ENCODE results near the gene ATP10B.
"Not testable (repeated sequence)": the region's sequence is repeated elsewhere in the genome, so short reads cannot be mapped to it uniquely, and the experiment has no call there.

ATP10B gene, protein sequence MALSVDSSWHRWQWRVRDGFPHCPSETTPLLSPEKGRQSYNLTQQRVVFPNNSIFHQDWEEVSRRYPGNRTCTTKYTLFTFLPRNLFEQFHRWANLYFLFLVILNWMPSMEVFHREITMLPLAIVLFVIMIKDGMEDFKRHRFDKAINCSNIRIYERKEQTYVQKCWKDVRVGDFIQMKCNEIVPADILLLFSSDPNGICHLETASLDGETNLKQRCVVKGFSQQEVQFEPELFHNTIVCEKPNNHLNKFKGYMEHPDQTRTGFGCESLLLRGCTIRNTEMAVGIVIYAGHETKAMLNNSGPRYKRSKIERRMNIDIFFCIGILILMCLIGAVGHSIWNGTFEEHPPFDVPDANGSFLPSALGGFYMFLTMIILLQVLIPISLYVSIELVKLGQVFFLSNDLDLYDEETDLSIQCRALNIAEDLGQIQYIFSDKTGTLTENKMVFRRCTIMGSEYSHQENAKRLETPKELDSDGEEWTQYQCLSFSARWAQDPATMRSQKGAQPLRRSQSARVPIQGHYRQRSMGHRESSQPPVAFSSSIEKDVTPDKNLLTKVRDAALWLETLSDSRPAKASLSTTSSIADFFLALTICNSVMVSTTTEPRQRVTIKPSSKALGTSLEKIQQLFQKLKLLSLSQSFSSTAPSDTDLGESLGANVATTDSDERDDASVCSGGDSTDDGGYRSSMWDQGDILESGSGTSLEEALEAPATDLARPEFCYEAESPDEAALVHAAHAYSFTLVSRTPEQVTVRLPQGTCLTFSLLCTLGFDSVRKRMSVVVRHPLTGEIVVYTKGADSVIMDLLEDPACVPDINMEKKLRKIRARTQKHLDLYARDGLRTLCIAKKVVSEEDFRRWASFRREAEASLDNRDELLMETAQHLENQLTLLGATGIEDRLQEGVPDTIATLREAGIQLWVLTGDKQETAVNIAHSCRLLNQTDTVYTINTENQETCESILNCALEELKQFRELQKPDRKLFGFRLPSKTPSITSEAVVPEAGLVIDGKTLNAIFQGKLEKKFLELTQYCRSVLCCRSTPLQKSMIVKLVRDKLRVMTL (N-terminal part only)

GRCh38 chr5:160852049-160852448, at the start of gene ATP10B:
Gene ATP10B, minus strand, starts transcription at chr5:160852211. Its CDS starts 164,137 bp downstream, at chr5:160688074.
- H3K27ac Mint-ChIP-seq: no peak within 1 kb of the TSS
- H3K9me3 Mint-ChIP-seq (ENCODE audit: low read depth): peaks cover 3% of the 10 kb centered on the region
- H3K36me3 Mint-ChIP-seq: no peaks in the 10 kb centered on the region
- no peaks in the 10 kb centered on the region for H3K4me1 Mint-ChIP-seq (ENCODE audit: low read depth)
- H3K27me3 Mint-ChIP-seq: no peaks in the 10 kb centered on the region
- no peak within 1 kb of the TSS for H3K4me3 Mint-ChIP-seq

GRCh38 chr5:160901656-160902055, 49.6 kb upstream of the ATP10B start:
- H3K36me3 Mint-ChIP-seq: no peaks in the 10 kb centered on the region
- H3K27me3 Mint-ChIP-seq: peaks cover 2% of the 10 kb centered on the region
- H3K27ac Mint-ChIP-seq: no peak overlapping the region
- H3K4me1 Mint-ChIP-seq (ENCODE audit: low read depth): no peaks in the 10 kb centered on the region
- no peaks in the 10 kb centered on the region for H3K9me3 Mint-ChIP-seq (ENCODE audit: low read depth)
- H3K4me3 Mint-ChIP-seq: no peak overlapping the region

GRCh38 chr5:160899735-160900134, 47.7 kb upstream of the ATP10B start:
- Mint-ChIP-seq H3K36me3 (no peaks in the 10 kb centered on the region), H3K4me1 (ENCODE audit: low read depth) (no peaks in the 10 kb centered on the region), H3K27me3 (peaks cover 2% of the 10 kb centered on the region)

DNA sequence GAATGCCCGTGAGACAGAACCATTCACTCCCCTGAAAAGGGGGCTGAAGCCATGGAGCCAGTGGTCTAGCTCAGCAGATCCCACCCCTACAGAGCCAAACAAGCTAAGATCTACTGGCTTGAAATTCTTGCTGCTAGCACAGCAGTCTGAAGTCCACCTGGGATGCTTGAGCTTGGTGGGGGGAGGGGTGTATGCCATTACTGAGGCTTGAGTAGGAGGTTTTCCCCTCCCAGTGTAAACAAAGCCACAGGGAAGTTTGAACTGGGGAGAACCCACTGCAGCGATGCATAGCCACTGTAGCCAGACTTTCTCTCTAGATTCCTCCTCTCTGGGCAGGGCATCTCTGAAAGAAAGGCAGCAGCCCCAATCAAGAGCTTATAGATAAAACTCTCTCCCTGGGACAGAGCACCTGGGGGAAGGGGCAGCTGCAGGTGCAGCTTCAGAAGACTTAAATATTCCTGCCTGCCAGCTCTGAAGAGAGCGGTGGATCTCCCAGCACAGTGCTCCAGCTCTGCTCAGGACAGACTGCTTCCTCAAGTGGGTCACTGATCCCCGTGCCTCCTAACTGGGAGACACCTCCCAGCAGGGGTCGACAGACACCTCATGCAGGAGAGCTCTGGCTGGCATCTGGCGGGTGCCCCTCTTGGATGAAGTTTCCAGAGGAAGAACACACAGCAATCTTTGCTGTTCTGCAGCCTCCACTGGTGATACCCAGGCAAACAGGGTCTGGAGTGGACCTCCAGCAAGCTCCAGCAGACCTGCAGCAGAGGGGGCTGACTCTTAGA, 41.4 kb upstream of the ATP10B start:
- not testable (repeated sequence) for H3K36me3 Mint-ChIP-seq; H3K4me3 Mint-ChIP-seq; H3K9me3 Mint-ChIP-seq (ENCODE audit: low read depth); H3K27ac Mint-ChIP-seq; H3K4me1 Mint-ChIP-seq (ENCODE audit: low read depth); H3K27me3 Mint-ChIP-seq

More at GRCh38 chr5:160899735-160900134, 47.7 kb upstream of the ATP10B start:
- Mint-ChIP-seq H3K9me3 (ENCODE audit: low read depth) (peaks cover 6% of the 10 kb centered on the region), H3K4me3 (no peak overlapping the region), H3K27ac (no peak overlapping the region)

DNA sequence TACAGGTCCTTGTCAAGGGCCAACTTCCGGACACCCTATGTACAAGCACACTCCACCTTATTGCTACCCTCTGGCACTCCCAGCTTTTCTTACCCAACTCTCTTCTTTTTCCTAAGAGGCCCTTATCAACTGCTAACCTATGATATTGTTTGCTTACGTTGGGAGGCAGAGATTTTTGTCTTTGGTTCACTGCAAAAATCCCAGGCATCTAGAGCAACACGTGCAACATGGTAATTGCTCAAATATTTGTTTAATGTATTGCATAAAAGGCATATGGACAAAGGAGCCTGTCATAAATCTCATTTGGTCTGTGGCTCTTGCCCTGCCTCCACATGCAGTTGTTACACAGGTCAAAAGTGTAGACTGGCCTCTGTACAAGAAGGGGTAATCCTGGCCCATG, 35.8 kb upstream of the ATP10B start:
- no peaks in the 10 kb centered on the region for H3K9me3 Mint-ChIP-seq (ENCODE audit: low read depth)
- H3K36me3 Mint-ChIP-seq: no peaks in the 10 kb centered on the region
- peaks cover 2% of the 10 kb centered on the region for H3K27me3 Mint-ChIP-seq
- no peak overlapping the region for H3K4me3 Mint-ChIP-seq
- H3K27ac Mint-ChIP-seq: no peak overlapping the region
- H3K4me1 Mint-ChIP-seq (ENCODE audit: low read depth): no peaks in the 10 kb centered on the region

DNA sequence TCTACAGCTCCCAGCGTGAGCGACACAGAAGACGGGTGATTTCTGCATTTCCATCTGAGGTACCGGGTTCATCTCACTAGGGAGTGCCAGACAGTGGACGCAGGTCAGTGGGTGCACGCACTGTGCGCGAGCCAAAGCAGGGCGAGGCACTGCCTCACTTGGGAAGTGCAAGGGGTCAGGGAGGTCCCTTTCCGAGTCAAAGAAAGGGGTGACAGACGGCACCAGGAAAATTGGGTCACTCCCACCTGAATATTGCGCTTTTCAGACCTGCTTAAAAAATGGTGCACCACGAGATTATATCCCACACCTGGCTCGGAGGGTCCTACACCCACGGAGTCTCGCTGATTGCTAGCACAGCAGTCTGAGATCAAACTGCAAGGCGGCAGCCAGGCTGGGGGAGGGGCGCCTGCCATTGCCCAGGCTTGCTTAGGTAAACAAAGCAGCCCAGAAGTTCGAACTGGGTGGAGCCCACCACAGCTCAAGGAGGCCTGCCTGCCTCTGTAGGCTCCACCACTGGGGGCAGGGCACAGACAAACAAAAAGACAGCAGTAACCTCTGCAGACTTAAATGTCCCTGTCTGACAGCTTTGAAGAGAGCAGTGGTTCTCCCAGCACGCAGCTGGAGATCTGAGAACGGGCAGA, 21.7 kb upstream of the ATP10B start:
- H3K4me3 Mint-ChIP-seq; H3K27ac Mint-ChIP-seq; H3K27me3 Mint-ChIP-seq; H3K36me3 Mint-ChIP-seq; H3K9me3 Mint-ChIP-seq (ENCODE audit: low read depth); H3K4me1 Mint-ChIP-seq (ENCODE audit: low read depth): not testable (repeated sequence)

- Mint-ChIP-seq H3K9me3 (ENCODE audit: low read depth) (no peaks in the 10 kb centered on the region), H3K27me3 (peaks cover 8% of the 10 kb centered on the region), H3K27ac (no peak overlapping the region), H3K4me1 (ENCODE audit: low read depth) (no peaks in the 10 kb centered on the region), H3K4me3 (no peak overlapping the region), H3K36me3 (no peaks in the 10 kb centered on the region)
Observed at GRCh38 chr5:160869989-160870521, 18.0 kb upstream of the ATP10B start.

DNA sequence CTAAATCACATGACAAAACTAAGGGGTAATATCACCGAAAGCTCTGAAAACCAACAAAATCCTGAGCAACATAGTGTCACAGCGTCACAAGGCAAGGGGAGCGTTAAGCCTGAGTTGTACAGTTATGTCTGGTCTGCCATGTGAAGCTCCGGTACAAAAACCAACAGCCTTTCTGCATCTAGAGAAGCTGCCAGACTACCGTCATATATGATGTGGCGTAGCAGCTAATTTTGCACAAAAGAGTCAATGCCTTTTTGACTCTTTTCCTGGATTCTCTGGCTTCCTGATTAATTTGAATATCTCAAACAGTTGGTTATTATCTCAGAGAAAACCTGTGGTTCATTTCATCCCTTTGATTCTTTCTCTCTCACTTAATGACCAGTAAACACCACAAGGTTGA, 16.0 kb upstream of the ATP10B start:
- H3K36me3 Mint-ChIP-seq: no peaks in the 10 kb centered on the region
- no peaks in the 10 kb centered on the region for H3K9me3 Mint-ChIP-seq (ENCODE audit: low read depth)
- no peaks in the 10 kb centered on the region for H3K4me1 Mint-ChIP-seq (ENCODE audit: low read depth)
- H3K27me3 Mint-ChIP-seq: peaks cover 2% of the 10 kb centered on the region
- H3K27ac Mint-ChIP-seq: no peak overlapping the region
- H3K4me3 Mint-ChIP-seq: no peak overlapping the region

GRCh38 chr5:160851451-160851850, 560 bp downstream of the ATP10B start:
- H3K9me3 Mint-ChIP-seq (ENCODE audit: low read depth): peaks cover 3% of the 10 kb centered on the region
- no peaks in the 10 kb centered on the region for H3K27me3 Mint-ChIP-seq
- no peaks in the 10 kb centered on the region for H3K4me1 Mint-ChIP-seq (ENCODE audit: low read depth)
- no peak overlapping the region for H3K4me3 Mint-ChIP-seq
- H3K27ac Mint-ChIP-seq: no peak overlapping the region
- H3K36me3 Mint-ChIP-seq: no peaks in the 10 kb centered on the region

DNA sequence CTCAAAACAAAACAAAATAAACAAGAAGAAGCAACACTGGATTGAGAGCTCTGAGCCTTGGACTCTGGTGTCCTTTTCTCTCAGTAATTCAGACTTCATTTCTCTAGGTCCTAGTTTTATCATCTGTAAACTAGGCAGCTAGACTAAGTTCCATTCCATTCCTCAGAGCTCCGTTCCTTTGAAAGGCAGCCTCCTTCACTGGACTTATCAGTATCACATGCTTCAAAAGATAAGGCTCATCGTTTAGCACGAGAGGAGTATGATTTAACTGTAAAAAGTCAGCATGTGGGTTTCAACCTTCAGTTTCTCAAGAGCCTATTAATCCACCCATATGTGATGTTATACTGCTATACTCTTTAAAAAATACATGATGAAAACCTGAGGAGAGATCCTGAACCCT, 1.6 kb downstream of the ATP10B start:
- Mint-ChIP-seq H3K27ac (no peak overlapping the region), H3K27me3 (no peaks in the 10 kb centered on the region), H3K4me3 (no peak overlapping the region), H3K36me3 (no peaks in the 10 kb centered on the region), H3K9me3 (ENCODE audit: low read depth) (peaks cover 3% of the 10 kb centered on the region), H3K4me1 (ENCODE audit: low read depth) (no peaks in the 10 kb centered on the region)

GRCh38 chr5:160847526-160848085, 4.4 kb downstream of the ATP10B start:
- no peak overlapping the region for H3K27ac Mint-ChIP-seq
- peaks cover 3% of the 10 kb centered on the region for H3K9me3 Mint-ChIP-seq (ENCODE audit: low read depth)
- no peaks in the 10 kb centered on the region for H3K36me3 Mint-ChIP-seq
- H3K4me1 Mint-ChIP-seq (ENCODE audit: low read depth): no peaks in the 10 kb centered on the region
- H3K4me3 Mint-ChIP-seq: no peak overlapping the region
- H3K27me3 Mint-ChIP-seq: no peaks in the 10 kb centered on the region

DNA sequence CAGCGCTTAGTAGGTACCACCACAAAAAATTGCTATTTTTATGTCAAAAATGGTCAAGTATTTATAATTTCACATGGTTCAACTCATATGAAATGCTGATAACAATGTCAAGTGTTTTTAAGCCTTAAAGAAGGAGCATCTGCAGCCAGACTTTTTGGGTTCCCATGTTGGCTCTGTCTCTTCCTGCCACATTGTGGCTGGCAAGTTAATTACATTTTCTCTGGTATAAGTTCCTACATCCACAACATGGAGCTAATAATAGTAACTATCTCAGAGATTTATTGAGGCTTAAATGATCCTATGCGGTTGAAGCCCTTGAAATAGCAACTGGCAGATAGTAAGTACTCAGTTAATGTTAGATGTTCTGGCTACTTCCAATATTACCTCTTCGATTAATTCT, 5.4 kb downstream of the ATP10B start:
- H3K36me3 Mint-ChIP-seq: no peaks in the 10 kb centered on the region
- H3K4me3 Mint-ChIP-seq: no peak overlapping the region
- no peaks in the 10 kb centered on the region for H3K27me3 Mint-ChIP-seq
- H3K27ac Mint-ChIP-seq: no peak overlapping the region
- peaks cover under 1% of the 10 kb centered on the region for H3K9me3 Mint-ChIP-seq (ENCODE audit: low read depth)
- H3K4me1 Mint-ChIP-seq (ENCODE audit: low read depth): no peaks in the 10 kb centered on the region

DNA sequence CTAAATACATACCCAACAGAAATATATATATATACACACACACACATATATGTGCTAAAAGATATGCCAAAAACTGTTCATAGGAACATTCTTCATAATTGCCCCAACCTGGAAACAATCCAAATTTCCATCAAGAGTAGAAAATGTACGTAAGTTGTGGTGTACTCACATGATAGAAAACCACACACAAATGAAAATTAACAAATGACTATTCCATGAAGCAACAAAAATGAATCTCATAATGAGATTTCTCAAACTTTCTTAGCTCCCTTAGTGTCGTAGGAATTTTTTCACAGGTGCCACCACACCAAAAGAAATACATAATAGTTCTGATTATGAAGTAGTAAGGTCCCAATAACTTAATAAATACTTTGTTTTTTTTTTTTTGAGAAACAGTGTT, 7.8 kb downstream of the ATP10B start:
- no peaks in the 10 kb centered on the region for H3K4me1 Mint-ChIP-seq (ENCODE audit: low read depth)
- no peaks in the 10 kb centered on the region for H3K9me3 Mint-ChIP-seq (ENCODE audit: low read depth)
- no peaks in the 10 kb centered on the region for H3K36me3 Mint-ChIP-seq
- H3K4me3 Mint-ChIP-seq: no peak overlapping the region
- no peaks in the 10 kb centered on the region for H3K27me3 Mint-ChIP-seq
- no peak overlapping the region for H3K27ac Mint-ChIP-seq

DNA sequence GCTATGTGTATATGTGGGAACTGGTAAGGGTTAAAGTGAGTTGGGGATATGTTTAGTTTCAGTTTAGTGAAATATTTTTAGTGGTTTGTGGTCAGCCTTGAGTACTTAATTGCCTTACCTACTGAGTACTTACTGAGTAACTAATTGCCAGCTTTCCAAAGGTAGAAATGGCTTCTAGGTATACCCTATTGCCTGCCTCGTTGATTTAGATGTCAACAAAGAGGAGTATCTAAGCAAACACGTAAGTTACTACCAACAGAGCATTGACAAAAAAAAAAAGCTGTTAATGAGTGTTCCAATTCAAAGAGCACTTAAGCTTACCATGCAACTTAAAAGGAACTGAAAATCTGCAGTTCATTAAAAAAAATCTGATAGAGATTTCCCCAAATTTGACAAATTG, 8.8 kb downstream of the ATP10B start:
- Mint-ChIP-seq H3K9me3 (ENCODE audit: low read depth) (no peaks in the 10 kb centered on the region), H3K4me1 (ENCODE audit: low read depth) (no peaks in the 10 kb centered on the region), H3K36me3 (no peaks in the 10 kb centered on the region), H3K4me3 (no peak overlapping the region), H3K27ac (no peak overlapping the region), H3K27me3 (no peaks in the 10 kb centered on the region)

Data from activated naive CD8-positive, alpha-beta T cell (primary cell).